ENCODE results near the gene GPR155. TPM values are rescaled to one million over a fixed set of nuclear protein-coding genes. Genes with fewer than 3 reads are reported as not detected.
"Not testable (repeated sequence)": the region's sequence is repeated elsewhere in the genome, so short reads cannot be mapped to it uniquely, and the experiment has no call there.

The GPR155 gene
- total RNA-seq, 1 experiment from 2014 or later, result 2.3 TPM

GRCh38 chr2:174450021-174450816, 36.6 kb downstream of the GPR155 start:
- in situ Hi-C loops (cut with HindIII; ENCODE audit: low pct_unique_long_range_greater_than_20kb, low sequenced_read_pairs), result no loop called here
- no peak for DNase-seq (ENCODE audit: low read depth, low spot score)

GRCh38 chr2:174449033-174449432, 37.8 kb downstream of the GPR155 start:
- in situ Hi-C loops (cut with HindIII; ENCODE audit: low pct_unique_long_range_greater_than_20kb, low sequenced_read_pairs), result no loop called here
- peak; percentile 58 for DNase-seq (ENCODE audit: low read depth, low spot score)

DNA sequence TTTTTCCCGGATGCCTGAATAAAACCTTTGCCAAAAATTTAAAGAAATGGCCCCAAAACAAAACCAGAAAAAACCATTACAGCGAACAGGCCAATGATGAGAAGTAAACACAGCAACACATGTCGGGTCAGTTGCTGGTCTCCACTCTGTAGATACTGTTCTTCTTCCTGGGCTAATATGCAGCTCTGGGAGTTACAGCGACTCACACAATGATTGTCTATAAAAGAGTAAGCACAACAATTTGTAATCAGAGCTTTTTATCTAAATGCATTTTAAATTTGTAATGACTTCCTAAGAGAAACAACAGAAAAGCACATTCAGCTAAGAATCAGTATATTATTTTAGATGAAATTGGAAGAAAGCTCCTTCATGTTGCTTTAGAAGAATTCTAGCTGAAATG, 40.3 kb downstream of the GPR155 start:
- no peak for DNase-seq (ENCODE audit: low read depth, low spot score)
- in situ Hi-C loops (cut with HindIII; ENCODE audit: low pct_unique_long_range_greater_than_20kb, low sequenced_read_pairs), result no loop called here

DNA sequence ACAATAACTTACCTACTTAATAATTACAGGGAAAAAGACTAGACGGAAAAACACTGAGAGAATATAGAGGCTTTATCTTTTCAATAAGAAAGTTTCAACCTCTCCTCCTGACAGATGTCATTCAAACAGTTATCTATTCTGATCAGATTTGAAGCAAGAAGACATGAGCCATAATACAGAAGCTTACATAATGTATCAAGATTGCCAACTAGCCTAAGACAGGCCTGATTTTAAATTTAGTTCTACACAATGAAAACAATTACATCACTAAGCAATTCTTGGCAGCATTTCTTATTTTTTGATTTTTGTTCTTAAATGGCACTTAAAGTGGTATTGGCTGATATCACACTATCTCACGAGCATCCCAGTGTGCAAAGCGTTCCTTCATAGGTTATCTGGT, 41.6 kb downstream of the GPR155 start:
- in situ Hi-C loops (cut with HindIII; ENCODE audit: low pct_unique_long_range_greater_than_20kb, low sequenced_read_pairs), result no loop called here
- DNase-seq (ENCODE audit: low read depth, low spot score), result no peak

GRCh38 chr2:174444761-174445160, 42.1 kb downstream of the GPR155 start:
- in situ Hi-C loops (cut with HindIII; ENCODE audit: low pct_unique_long_range_greater_than_20kb, low sequenced_read_pairs), result no loop called here
- DNase-seq (ENCODE audit: low read depth, low spot score), result no peak

- peak; percentile 5 for DNase-seq (ENCODE audit: low read depth, low spot score)
- in situ Hi-C loops (cut with HindIII; ENCODE audit: low pct_unique_long_range_greater_than_20kb, low sequenced_read_pairs), result no loop called here
Observed at GRCh38 chr2:174442546-174443510, 44.0 kb downstream of the GPR155 start.

GRCh38 chr2:174439950-174440349, 46.9 kb downstream of the GPR155 start:
- no peak for DNase-seq (ENCODE audit: low read depth, low spot score)
- in situ Hi-C loops (cut with HindIII; ENCODE audit: low pct_unique_long_range_greater_than_20kb, low sequenced_read_pairs), result no loop called here

GRCh38 chr2:174439323-174439722, 47.5 kb downstream of the GPR155 start:
- in situ Hi-C loops (cut with HindIII; ENCODE audit: low pct_unique_long_range_greater_than_20kb, low sequenced_read_pairs), result no loop called here
- DNase-seq (ENCODE audit: low read depth, low spot score), result no peak

- in situ Hi-C loops (cut with HindIII; ENCODE audit: low pct_unique_long_range_greater_than_20kb, low sequenced_read_pairs), result no loop called here
Observed at GRCh38 chr2:174438146-174438886, 48.5 kb downstream of the GPR155 start.

GRCh38 chr2:174436351-174436750, 50.5 kb downstream of the GPR155 start:
- in situ Hi-C loops (cut with HindIII; ENCODE audit: low pct_unique_long_range_greater_than_20kb, low sequenced_read_pairs), result no loop called here
- DNase-seq (ENCODE audit: low read depth, low spot score), result no peak

More at GRCh38 chr2:174438146-174438886, 48.5 kb downstream of the GPR155 start:
- DNase-seq (ENCODE audit: low read depth, low spot score), result no peak

DNA sequence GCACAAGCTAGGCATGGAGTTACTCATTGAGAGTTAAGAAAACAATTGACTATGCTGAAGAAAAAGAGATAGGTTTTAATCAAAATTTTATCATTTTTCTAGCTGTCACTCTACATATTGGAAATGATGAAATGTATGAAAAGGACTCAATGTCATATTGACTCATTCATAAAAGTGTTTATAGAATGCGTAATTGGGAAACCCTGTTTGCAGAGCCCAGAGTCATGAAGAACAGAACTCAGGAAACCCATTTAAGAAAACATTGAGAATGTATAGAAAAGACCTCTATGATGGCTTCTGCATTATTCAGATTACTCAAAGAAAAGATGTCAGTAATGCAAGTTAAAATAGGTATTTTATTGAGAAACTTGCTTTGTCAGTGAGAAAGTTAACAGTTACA, 54.9 kb downstream of the GPR155 start:
- in situ Hi-C loops (cut with HindIII; ENCODE audit: low pct_unique_long_range_greater_than_20kb, low sequenced_read_pairs), result no loop called here
- no peak for DNase-seq (ENCODE audit: low read depth, low spot score)

DNA sequence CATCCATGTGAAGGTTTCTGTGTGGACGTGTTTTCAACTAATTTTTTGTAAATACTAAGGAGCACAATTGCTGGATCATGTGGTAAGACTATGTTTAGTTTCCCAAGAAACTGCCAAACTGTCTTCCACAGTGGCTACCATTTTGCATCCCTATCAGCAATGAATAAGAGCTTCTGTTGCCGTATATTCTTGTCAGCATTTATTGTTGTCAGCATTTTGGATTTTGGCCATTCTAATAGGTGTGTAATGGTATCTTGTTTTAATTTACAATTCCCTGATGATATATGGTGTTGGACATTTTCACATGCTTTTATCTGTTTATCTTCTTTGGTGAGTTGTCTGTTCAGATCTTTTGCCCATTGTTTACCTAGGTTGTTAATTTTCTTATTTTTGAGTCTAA, 56.8 kb downstream of the GPR155 start:
- no peak for DNase-seq (ENCODE audit: low read depth, low spot score)
- in situ Hi-C loops (cut with HindIII; ENCODE audit: low pct_unique_long_range_greater_than_20kb, low sequenced_read_pairs), result no loop called here

DNA sequence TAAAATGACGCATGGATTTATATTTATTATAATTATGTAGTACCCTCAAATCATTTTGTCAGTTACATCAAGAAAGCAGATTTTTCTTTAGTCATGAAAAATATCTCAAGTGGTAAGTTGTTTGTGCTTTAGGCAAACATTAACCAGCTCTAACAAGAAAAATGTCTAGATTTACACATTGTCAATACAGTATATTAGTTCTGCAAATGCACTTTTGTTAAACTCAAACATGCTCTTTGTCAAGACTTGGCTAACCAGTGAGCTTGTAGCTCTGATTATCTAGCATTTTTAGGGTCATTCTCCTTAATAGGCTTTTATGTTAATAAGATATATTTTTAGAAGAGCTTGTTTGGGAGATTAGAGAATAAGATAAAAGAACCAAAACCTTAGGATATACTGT, 58.6 kb downstream of the GPR155 start:
- DNase-seq (ENCODE audit: low read depth, low spot score), result no peak
- in situ Hi-C loops (cut with HindIII; ENCODE audit: low pct_unique_long_range_greater_than_20kb, low sequenced_read_pairs), result no loop called here

GRCh38 chr2:174412256-174412655, 74.6 kb downstream of the GPR155 start:
- no peak for DNase-seq (ENCODE audit: low read depth, low spot score)

DNA sequence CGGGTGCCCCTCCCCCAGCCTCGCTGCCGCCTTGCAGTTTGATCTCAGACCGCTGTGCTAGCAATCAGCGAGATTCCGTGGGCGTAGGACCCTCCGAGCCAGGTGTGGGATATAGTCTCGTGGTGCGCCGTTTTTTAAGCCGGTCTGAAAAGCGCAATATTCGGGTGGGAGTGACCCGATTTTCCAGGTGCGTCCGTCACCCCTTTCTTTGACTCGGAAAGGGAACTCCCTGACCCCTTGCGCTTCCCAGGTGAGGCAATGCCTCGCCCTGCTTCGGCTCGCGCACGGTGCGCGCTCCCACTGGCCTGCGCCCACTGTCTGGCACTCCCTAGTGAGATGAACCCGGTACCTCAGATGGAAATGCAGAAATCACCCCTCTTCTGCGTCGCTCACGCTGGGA, 76.8 kb downstream of the GPR155 start:
- in situ Hi-C loops (cut with HindIII; ENCODE audit: low pct_unique_long_range_greater_than_20kb, low sequenced_read_pairs); DNase-seq (ENCODE audit: low read depth, low spot score): not testable (repeated sequence)

More at GRCh38 chr2:174412256-174412655, 74.6 kb downstream of the GPR155 start:
- in situ Hi-C loops (cut with HindIII; ENCODE audit: low pct_unique_long_range_greater_than_20kb, low sequenced_read_pairs), result no loop called here

- DNase-seq (ENCODE audit: low read depth, low spot score), result no peak
- in situ Hi-C loops (cut with HindIII; ENCODE audit: low pct_unique_long_range_greater_than_20kb, low sequenced_read_pairs), result no loop called here
Observed at GRCh38 chr2:174403628-174404027, 83.2 kb downstream of the GPR155 start.

DNA sequence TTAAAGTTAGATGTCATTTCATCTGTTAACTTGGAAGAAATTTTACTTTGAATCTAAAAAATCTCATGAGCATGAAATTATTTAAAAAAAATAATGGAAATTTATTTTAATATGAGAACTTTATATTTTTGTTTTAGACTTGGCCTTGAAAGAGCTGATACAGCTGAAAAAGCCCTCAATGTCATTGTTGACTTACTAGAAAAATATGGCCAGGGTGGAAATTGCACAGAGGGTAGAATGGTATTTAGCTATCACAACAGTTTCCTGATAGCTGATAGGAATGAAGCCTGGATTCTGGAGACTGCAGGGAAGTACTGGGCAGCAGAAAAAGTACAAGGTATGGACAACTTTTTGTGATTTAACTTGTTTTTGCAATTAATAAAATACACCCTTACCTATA, 86.0 kb downstream of the GPR155 start:
- DNase-seq (ENCODE audit: low read depth, low spot score), result no peak
- in situ Hi-C loops (cut with HindIII; ENCODE audit: low pct_unique_long_range_greater_than_20kb, low sequenced_read_pairs), result no loop called here

- no peak for DNase-seq (ENCODE audit: low read depth, low spot score)
- in situ Hi-C loops (cut with HindIII; ENCODE audit: low pct_unique_long_range_greater_than_20kb, low sequenced_read_pairs), result no loop called here
Observed at GRCh38 chr2:174399171-174399570, 87.7 kb downstream of the GPR155 start.
